ENCODE results near the gene CDADC1.
"Not testable (repeated sequence)": the region's sequence is repeated elsewhere in the genome, so short reads cannot be mapped to it uniquely, and the experiment has no call there.

The CDADC1 gene

DNA sequence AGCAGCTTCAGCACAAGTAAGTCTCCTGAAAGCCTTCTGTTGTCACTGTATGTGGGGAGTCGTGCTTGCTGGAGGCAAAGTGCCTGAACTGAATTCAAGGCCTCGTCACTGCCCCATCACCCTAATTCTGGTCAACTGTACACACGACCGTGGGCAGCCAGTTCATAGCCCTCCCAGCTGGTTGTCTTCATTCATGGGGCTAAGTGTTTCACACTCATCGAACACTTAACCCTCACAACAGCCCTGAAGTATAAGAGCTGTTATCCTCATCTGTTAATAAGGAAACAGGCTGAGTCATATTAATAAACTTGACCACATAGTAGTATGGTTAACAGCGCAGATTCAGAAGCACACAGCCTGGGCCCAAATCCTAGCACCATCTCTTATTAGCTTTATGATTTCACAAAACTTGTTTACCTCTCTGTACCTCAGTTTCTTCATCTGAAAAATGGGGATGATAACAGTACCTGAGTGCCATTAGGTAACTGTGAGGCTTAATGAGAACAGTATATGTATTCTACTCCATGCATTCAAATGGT is 66.7 kb downstream of the CDADC1 start:
- no peak for DNase-seq (ENCODE audit: low read depth, low spot score)

DNA sequence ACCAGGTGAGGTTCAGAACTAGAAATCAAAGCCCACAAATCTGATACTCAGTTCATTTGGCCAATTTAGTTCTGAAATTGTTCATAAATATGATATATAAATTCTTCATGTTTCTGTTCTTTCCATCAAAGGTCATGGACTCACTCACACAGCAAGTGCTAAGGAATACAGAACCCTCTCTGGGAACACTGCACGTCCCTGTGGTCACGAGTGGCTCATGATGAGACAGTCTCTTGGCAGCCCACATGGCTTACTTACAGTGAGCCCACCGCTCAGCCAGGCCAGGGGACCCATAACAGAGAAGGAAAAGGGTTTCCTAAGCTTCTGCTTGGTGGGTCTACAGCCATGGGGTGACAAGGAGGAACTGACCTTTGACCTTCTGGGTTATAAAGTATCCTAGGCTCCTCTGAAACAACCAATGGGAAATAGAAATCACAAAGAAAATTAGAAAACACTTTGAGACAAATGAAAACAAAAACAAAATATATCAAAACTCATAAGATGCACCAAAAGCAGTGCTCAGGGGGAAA is 67.4 kb downstream of the CDADC1 start:
- no peak for DNase-seq (ENCODE audit: low read depth, low spot score)

GRCh38 chr13:49315756-49316482 is 68.2 kb downstream of the CDADC1 start:
- DNase-seq (ENCODE audit: low read depth, low spot score): no peak

- DNase-seq (ENCODE audit: low read depth, low spot score): no peak
Measured at GRCh38 chr13:49319551-49319950, 71.8 kb downstream of the CDADC1 start.

DNA sequence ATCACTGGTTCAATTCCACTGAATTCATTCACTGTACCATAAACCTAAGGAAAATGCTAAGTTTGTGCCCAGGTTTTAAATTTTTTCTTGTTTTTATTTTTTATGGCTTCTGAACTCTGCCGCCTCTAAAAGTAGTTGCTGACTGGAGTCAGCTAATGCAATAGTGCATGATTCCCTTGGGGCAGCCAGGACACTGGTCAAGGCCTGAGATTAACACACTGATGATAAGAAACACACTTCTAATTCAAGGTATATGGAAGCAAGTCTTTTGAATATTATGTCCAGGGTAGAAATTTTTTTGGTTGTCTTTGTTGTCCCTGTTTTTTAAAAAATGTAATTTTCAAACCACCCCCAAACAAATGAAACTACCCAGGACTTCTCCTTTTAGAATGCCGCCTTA is 72.2 kb downstream of the CDADC1 start:
- no peak for DNase-seq (ENCODE audit: low read depth, low spot score)

- no peak for DNase-seq (ENCODE audit: low read depth, low spot score)
Measured at GRCh38 chr13:49320975-49321374, 73.2 kb downstream of the CDADC1 start.

- no peak for DNase-seq (ENCODE audit: low read depth, low spot score)
Measured at GRCh38 chr13:49322702-49323101, 75.0 kb downstream of the CDADC1 start.

DNA sequence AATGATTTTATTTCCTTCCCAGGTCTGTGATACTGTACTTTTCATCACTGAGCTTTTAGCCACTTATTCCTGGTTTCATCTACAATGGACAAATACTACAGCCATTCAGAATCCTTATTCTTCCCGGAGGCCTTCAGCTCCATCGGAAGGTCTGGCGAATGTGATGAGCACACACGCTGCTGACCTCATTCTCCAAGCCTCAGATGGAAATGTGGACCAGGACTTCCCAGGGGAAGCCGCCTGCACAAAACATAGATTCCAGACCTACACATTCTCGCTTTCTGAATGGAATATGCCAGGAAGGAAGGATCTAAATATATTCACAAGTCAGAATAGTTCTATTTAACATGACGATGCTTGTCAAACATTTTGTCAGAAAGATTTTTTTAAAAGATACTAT is 75.6 kb downstream of the CDADC1 start:
- DNase-seq (ENCODE audit: low read depth, low spot score): no peak

DNA sequence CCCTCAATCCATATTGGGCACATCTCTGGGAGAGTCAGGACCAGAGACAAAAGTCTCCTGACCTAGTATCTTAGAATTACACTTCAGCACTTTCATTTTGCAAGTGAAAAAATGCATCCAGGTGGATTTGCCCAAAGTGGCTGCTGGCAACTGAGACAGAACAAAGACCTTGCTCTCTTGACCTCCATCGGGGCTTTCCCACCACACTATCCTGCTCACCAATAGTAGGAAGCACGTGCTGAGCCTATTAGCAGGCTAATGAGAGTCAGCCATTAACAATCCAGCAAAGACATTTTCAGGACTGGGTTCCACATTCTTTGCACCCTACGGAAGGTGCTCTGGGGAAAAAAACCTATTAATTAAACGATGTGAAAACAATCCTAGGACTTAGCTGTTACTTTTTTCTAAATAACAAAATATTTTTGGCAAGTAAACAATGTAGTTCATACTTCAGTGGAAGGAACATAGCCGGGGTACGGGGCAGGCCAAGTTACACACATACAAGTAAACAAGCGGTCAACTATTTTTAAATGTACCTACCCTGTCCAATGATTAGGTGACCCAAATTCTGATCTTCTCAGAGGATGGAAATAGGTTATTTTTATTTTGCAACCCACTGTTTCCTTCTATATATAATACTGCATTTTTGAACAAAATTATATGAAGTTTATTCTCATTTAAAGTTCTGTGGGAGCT is 78.6 kb downstream of the CDADC1 start:
- DNase-seq (ENCODE audit: low read depth, low spot score): no peak

DNA sequence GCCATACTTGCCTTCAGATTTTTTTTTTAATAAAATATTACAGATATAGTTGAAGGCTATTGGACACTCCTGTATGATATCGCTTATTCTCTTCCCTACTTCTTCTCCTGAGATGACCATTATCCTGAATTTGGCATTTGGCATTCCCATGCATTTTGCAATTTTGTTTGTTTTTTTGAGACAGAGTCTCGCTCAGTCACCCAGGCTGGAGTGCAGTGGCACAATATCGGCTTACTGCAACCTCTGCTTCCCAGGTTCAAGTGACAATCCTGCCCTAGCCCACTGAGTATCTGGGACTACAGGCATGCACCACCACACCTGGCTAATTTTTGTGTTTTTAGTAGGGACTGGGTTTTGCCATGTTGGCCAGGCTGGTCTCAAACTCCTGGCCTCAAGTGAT is 79.4 kb downstream of the CDADC1 start:
- not testable (repeated sequence) for DNase-seq (ENCODE audit: low read depth, low spot score)

DNA sequence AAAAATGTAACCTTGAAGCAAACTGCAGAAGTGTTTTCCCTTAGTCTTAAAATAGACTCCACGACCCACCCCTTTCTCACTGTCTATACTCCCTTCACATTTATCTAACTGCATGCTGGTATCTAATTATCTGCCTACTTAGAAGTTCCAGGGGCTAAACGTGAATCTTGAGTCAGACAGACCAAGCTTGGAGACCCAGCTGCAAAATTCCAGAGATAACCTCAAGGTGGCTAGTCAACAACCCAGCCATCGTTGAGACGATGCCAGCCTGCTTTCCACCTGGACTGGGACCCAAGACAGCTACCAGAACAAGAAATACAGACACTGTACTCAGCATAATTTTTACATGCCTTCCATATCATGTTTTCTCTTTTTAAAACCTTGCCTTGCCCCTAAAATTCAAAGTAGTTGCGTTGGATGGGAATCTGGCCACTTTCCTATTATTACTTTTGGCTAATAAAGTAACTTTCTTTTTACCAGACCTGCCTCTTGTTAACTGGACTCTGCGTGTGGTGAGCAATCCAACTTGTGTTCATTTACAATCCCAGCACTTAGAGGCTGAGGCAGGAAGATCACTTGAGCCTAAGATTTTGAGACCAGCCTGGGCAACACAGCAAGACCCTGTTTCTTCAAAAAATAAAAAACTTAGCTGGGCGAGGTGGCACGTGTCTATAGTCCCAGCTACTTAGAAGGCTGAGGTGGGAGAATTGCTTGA is 82.3 kb downstream of the CDADC1 start:
- DNase-seq (ENCODE audit: low read depth, low spot score): no peak

- no peak for DNase-seq (ENCODE audit: low read depth, low spot score)
Measured at GRCh38 chr13:49330546-49330864, 82.8 kb downstream of the CDADC1 start.

- no peak for DNase-seq (ENCODE audit: low read depth, low spot score)
Measured at GRCh38 chr13:49336655-49337054, 88.9 kb downstream of the CDADC1 start.

DNA sequence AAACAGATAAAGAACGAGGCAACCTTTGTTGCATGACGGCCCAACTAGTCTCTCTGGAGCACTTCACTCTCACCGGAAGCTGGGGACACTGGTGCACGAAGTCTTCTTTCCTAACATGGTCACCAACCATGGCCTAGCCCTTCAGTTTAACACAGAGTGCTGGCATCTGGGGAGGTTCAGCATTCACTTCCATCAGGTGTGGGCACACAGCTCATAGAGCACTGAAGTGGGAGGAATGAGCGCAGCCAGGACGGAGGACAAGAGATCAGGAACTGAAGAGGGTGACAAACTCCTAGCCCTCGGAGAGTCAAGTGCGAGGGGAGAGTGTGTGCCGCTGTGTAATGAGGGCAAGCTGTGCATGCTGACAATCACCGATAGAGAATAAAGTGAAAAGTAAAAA is 92.4 kb downstream of the CDADC1 start:
- no peak for DNase-seq (ENCODE audit: low read depth, low spot score)

DNA sequence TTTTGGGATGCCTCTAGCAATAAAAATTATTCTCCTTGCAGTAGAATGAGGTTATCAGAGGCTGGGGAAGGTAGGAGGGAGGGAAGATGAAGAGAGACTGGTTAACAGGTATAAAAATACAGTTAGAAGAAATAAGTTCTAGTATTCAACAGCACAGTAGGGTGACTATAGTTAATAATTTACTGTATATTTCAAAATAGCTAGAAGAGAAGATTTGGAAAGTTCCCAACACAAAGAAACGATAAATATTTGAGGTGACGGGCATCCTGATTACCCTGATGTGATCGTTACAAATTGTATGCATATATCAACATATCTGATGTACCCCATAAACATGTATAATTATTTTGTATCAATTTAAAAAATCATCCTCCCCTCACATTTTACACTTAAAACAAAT is 93.8 kb downstream of the CDADC1 start:
- DNase-seq (ENCODE audit: low read depth, low spot score): no peak

GRCh38 chr13:49341941-49342340 is 94.2 kb downstream of the CDADC1 start:
- no peak for DNase-seq (ENCODE audit: low read depth, low spot score)

DNA sequence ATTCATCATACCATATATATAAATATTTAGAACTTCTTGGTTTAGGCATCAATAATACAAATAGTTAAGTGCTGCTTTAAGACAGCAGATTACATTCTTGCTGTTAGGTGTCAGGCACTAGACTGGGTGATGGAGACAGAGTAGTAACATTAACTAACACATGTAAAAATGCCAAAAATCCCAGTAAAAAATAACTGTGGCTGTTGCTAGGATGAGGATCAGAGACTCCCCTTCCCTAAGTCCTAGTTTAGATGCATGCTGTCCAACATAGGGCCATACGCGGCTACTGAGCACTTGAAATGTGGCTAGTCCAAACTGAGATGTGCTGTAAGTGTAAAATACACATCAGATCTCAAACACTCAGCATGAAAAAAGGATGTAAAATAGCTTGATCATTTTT is 94.7 kb downstream of the CDADC1 start:
- no peak for DNase-seq (ENCODE audit: low read depth, low spot score)
